ENCODE measurements around the gene AP3B2. TPM values are rescaled to one million over a fixed set of nuclear protein-coding genes. Genes with fewer than 3 reads are reported as not detected.

Gene AP3B2
- total and polyA plus RNA-seq, 2 of the 4 experiments (the other 2 are of a cell fraction), result 0.14 TPM; not detected in 1

GRCh38 chr15:82624008-82624407 is 85.7 kb downstream of the AP3B2 start:
- Histone ChIP-seq H3K9me3 (ENCODE audit: control insufficient read depth, insufficient read depth, low read length) (no peaks in the 10 kb centered on the region), H4K20me1 (ENCODE audit: insufficient read depth, low read length) (no peaks in the 10 kb centered on the region), H3K9ac (ENCODE audit: low read depth, low read length) (no peak overlapping the region), H3K4me1 (ENCODE audit: control insufficient read depth, insufficient read depth, low read length) (no peaks in the 10 kb centered on the region), H2BK20ac (ENCODE audit: low read depth, low read length) (no peak overlapping the region), H2BK120ac (ENCODE audit: low read depth, low read length) (no peak overlapping the region), H3K27me3 (ENCODE audit: control insufficient read depth, insufficient read depth, low read length) (no peaks in the 10 kb centered on the region), H3K9me1 (ENCODE audit: insufficient read depth, low read length) (no peaks in the 10 kb centered on the region), H2AFZ (replicated peaks; ENCODE audit: low read length, poor library complexity) (no peak overlapping the region), H3K18ac (ENCODE audit: low read depth, low read length) (no peak overlapping the region), H3K36me3 (ENCODE audit: control insufficient read depth, insufficient read depth, low read length) (no peaks in the 10 kb centered on the region), H3K56ac (ENCODE audit: extremely low read depth, insufficient read depth, low read length) (no peak overlapping the region), H2AK5ac (ENCODE audit: low read depth, low read length) (no peak overlapping the region), H3K4me3 (ENCODE audit: insufficient read depth, low read depth, low read length) (no peak overlapping the region), H3K4me2 (ENCODE audit: low read depth, low read length) (no peak overlapping the region), H3K23ac (ENCODE audit: low read depth, low read length) (no peak overlapping the region), H3K27ac (ENCODE audit: insufficient read depth, low read length) (no peak overlapping the region), H3K79me1 (ENCODE audit: low read depth in 1 of 2, low read length in 2 of 2) (no peaks in the 10 kb centered on the region), H2BK5ac (ENCODE audit: low read depth, low read length, poor library complexity, severe bottlenecking) (no peak overlapping the region), H4K91ac (ENCODE audit: insufficient read depth, low read depth, low read length) (no peak overlapping the region), H3K14ac (replicated peaks; ENCODE audit: low read depth, low read length) (no peak overlapping the region), H2BK15ac (ENCODE audit: low read depth, low read length) (no peak overlapping the region), H4K8ac (ENCODE audit: low read depth in 2 of 2, low read length in 2 of 2) (no peak overlapping the region), H2AK9ac (replicated peaks; ENCODE audit: low read depth, low read length, poor library complexity) (no peak overlapping the region), H3K4ac (ENCODE audit: low read depth, low read length) (no peak overlapping the region), H4K5ac (ENCODE audit: low read depth, low read length) (no peak overlapping the region)
- DNase-seq (no peak), ATAC-seq (ENCODE audit: low read depth) (0 out of 2 replicates have a peak, but pooled peaks have one; percentile 27)
- dilution Hi-C loops (cut with HindIII; ENCODE audit: low sequenced_read_pairs, unreplicated experiment) (no loop called here), intact Hi-C loops (cut with micrococcal nuclease) (loop anchor here (10.0 kb wide), 1 partner anchor 61 kb away; no protein-coding TSS in a partner anchor), in situ Hi-C loops (cut with MboI; ENCODE audit: low sequenced_read_pairs) (no loop called here)
- TF ChIP-seq MAZ (IDR thresholded peaks at IDR 0.05; ENCODE audit: borderline replicate concordance, low read depth, low read length) (no peak), CEBPB (IDR thresholded peaks at IDR 0.05; ENCODE audit: low read depth, low read length) (no peak), MXI1 (IDR thresholded peaks at IDR 0.05; ENCODE audit: borderline replicate concordance, low read depth, low read length) (no peak), NFE2L2 (IDR thresholded peaks at IDR 0.05; ENCODE audit: low read depth, low read length) (no peak), RFX5 (IDR thresholded peaks at IDR 0.05; ENCODE audit: low read depth, low read length) (no peak), MAFK (IDR thresholded peaks at IDR 0.05; ENCODE audit: low read depth, low read length) (no peak), RCOR1 (IDR thresholded peaks at IDR 0.05; ENCODE audit: insufficient replicate concordance, low read length) (no peak), SMC3 (IDR thresholded peaks at IDR 0.05; ENCODE audit: low read depth, low read length) (no peak), BHLHE40 (IDR thresholded peaks at IDR 0.05; ENCODE audit: low read depth, low read length) (no peak), FOS (IDR thresholded peaks at IDR 0.05; ENCODE audit: low read depth, low read length) (no peak), CHD1 (IDR thresholded peaks at IDR 0.05; ENCODE audit: low read depth, low read length) (no peak), POLR2A (IDR thresholded peaks at IDR 0.05; ENCODE audit: low read depth, low read length) (no peak), ELK1 (IDR thresholded peaks at IDR 0.05; ENCODE audit: borderline replicate concordance, low read depth, low read length) (no peak), RAD21 (IDR thresholded peaks at IDR 0.05; ENCODE audit: low read length) (no peak)
- TF ChIP-seq, protein P1, sequence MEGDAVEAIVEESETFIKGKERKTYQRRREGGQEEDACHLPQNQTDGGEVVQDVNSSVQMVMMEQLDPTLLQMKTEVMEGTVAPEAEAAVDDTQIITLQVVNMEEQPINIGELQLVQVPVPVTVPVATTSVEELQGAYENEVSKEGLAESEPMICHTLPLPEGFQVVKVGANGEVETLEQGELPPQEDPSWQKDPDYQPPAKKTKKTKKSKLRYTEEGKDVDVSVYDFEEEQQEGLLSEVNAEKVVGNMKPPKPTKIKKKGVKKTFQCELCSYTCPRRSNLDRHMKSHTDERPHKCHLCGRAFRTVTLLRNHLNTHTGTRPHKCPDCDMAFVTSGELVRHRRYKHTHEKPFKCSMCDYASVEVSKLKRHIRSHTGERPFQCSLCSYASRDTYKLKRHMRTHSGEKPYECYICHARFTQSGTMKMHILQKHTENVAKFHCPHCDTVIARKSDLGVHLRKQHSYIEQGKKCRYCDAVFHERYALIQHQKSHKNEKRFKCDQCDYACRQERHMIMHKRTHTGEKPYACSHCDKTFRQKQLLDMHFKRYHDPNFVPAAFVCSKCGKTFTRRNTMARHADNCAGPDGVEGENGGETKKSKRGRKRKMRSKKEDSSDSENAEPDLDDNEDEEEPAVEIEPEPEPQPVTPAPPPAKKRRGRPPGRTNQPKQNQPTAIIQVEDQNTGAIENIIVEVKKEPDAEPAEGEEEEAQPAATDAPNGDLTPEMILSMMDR (conservative IDR thresholded peaks at IDR 0.05; ENCODE audit: low read depth, low read length), result no peak
- TF ChIP-seq, protein P2, sequence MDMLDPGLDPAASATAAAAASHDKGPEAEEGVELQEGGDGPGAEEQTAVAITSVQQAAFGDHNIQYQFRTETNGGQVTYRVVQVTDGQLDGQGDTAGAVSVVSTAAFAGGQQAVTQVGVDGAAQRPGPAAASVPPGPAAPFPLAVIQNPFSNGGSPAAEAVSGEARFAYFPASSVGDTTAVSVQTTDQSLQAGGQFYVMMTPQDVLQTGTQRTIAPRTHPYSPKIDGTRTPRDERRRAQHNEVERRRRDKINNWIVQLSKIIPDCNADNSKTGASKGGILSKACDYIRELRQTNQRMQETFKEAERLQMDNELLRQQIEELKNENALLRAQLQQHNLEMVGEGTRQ (IDR thresholded peaks at IDR 0.05; ENCODE audit: low read depth, low read length), result no peak
- ChIA-PET POLR2A (ENCODE audit: unreplicated experiment) (no interaction called here), CTCF (no interaction called here)
- WGBS, 2 experiments (ENCODE audit: extremely low coverage in 2 of 2, insufficient read length in 1 of 2), result no CpG with 5 or more reads among the region's 2 CpGs
- no TSS peak for BruUV-seq (replicated peaks)

Measured in IMR-90 (cell line).